HG03045 (cell line): ENCODE data around the gene LNX1.

Experiments used
- ATAC-seq: cut with Tn5 transposase; IDR thresholded peaks from one replicate; pipeline ENCODE4 v1.9.1; 2021; ENCODE audit warnings: mild to moderate bottlenecking, moderate library complexity; ENCODE audit not compliant: unreplicated experiment

Gene LNX1

DNA sequence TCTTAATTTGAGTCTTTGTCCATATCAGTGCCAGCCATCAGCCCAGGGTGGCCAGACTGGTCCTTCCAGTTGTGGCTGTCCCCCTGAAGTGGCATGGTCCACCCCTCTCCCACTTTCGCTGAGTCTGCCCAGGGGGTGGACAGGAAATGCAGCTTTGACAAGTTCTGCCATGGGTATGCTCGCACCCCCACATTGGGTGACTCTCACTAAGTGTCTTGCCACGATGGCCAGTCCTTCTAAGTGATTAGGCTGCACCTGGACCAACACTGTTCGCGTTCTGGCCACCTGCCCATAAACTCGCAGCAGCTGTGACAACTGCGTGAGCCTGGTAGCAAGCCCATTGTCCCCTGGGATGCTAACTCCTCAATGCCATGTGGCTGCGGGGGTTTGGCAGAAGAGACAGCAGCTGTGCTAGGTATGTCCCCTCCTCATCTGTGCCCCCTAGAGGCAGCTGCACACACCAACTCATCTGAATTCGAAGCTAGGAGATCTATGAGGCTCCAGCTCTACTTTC, 10.0 kb upstream of the LNX1 start:
- ATAC-seq = peak; percentile 52

DNA sequence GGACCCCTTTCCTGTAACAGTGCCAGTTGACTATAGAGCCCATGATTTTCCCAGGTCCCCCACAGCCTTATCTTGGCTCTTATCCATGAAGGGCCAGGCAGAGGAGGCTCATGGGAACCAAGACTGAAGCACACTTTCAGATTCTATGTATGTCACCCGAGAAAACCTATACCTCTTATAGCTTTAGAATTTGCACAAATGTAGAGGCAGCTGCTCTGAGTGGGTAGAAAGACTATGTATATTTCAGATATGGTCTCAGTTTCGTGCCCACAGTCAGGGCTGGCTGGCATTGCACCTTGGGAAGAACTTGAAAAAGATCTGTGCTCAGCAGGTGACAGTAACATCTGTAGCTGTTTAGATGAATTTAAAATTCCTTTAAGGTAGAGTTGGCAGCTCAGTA, 8.3 kb upstream of the LNX1 start:
- ATAC-seq = peak; percentile 58

DNA sequence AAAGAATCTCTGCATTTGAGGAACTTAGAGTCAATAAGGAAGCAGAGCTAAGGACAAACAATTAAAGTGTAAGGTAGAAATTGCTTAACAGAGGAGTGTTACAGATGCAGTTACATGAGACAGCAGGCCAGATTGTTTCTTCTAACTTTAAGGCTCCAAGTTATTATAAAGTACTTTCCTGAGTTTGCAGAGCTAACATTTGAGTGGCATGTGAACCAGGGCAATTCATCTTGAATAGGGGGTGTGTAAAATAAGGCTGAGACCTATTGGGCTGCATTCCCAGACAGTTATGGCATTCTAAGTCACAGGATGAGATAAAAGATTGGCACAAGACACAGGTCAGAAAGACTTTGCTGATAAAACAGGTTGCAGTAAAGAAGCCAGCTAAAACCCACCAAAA, 7.6 kb upstream of the LNX1 start:
- ATAC-seq = no peak

DNA sequence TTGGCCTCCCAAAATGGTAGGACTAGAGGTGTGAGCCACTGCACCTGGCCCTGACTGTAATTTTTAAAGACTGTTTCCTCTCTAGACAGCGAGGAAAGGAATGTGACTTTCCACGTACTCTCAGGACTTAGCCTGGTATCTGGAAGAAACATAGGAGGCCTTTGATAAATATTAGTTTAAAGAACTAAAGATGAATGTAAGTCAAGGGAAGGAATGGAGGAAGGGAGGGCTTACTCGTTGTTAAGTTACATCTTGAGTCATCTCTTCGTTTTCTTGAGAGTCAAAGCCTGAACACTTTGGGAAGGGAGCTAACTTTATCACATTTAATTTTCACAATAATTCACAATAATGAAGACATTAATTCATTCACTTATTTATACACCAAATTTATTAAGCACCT, 7.2 kb upstream of the LNX1 start:
- no peak for ATAC-seq

DNA sequence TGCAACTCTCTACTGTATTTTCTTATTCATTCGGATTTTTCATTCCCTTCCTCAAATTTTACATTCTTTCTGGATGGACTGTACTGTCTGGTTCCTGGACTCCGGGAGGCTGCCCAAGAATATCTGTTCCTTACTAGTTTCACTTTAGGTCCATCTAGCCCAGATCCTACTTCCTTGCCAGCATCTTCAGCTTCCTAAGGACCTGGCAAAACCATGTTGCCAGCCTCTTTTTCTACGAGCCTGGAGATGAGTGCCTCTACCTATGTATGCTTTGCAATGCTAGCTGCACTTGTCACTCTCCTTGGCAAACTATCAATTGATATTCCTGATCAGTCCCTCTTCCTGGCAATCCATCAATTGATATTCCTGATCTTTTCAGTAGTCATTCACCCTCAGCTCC, 5.6 kb upstream of the LNX1 start:
- no peak for ATAC-seq

DNA sequence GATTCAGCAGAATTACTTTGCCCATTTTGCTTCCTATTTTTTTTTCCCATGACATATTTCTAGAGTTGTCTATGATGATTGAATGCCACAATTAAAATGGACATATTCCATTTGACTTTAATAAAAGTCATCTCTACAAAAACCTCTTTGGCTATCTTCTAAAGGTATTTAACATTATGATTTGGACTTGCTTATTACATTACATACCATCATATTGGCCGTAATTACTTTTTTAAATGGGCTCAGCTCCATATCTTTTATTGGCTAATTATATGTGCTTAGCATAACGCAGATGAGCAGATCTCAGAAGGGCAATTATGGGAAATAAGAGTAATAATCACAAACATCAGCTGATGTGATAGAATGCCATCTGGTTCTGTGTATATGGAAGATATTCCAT, 4.5 kb upstream of the LNX1 start:
- no peak for ATAC-seq

DNA sequence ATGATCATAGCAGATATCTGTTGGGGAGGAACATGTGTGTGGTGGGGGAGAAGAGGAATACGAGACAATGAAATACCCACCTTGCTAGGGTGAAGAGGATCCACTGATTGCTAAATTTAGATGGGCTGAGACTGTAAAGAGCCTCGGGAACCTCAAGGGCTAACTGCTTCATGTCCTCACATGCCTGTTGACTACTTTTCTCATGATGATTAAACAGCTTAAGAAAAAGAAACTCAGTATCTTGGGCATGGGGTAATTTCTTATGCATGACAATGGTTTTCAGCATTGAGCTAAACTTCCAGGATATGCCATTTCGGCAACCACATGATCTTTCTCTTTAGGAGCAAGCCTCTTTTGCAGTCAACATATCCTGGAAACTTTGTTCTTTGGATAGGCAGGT, 3.9 kb upstream of the LNX1 start:
- ATAC-seq = no peak

DNA sequence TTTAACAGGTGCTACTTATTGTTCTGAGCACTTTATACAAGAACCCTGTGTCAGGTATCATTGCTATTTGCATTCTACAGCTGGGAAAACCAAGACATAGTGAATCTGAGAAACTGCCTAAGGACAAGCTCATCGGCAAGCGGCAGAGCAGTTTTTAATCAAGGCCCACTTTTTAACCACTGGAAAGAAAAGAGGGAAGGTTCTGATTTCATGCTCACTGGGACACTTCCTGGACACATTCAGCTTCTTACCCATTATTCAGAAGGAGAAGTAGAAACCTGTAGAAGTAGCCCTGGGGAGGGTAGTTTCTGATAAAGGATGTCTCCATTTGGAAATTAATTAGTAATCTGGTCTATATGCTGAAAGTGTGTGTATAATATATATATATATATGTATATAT, 2.5 kb upstream of the LNX1 start:
- ATAC-seq = no peak

DNA sequence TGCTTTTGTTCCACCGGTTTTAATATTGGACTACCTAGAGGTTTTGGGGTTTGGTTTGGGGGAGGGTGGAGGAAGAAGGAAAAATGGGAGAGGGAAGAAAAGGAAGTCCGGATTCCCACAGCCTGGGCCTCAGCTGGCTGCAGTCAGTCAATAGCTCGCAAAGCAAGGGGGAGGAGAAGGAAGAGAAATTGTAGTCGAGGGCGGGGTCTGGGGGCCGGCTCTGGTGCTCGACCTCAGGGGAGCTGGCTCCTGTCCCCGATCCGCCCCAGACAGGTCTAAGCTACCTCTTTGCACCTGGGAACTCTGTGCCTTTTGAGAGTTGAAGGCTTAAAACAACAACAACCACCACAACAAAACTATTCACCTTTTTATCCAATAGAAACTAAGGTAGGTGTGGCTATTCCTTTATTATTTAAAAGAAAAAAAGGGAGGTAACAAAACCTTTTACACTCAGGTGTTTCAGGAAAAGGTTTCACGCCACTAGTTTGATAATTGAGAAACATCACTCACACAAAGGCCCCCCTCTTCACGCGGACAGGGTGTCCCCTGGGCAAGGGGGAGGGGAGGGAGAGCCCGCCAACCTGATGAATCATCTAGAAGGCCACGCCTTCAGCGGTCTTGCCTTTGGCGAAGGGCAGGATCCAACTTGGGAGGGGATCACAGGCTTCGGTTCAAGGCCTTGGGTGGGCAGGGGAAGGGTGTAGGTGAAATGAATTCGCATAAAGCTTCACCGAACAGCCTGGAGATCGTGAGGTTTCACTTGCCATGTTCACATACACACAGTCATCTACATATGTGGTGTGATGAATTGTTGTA, 1.6 kb upstream of the LNX1 start:
- ATAC-seq = no peak

DNA sequence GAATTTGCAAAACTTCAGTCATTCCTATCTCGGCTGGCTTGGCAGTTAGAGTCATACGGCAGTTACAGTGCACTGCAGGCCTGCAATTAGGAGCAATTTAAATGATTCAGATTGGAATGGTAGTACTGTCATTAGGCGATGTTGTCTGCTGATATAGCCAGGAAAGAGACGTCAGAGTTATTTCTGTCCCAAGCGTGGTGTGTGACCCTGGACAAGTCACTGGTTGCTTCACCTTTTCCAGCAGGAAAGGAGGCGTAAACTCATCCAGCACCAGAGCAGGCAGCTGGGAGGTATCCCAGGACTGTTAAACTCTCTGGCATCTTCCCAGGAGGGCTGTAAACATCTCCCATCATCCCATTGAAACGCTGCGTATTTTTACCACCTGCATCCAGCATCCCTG, 836 bp upstream of the LNX1 start:
- no peak for ATAC-seq

DNA sequence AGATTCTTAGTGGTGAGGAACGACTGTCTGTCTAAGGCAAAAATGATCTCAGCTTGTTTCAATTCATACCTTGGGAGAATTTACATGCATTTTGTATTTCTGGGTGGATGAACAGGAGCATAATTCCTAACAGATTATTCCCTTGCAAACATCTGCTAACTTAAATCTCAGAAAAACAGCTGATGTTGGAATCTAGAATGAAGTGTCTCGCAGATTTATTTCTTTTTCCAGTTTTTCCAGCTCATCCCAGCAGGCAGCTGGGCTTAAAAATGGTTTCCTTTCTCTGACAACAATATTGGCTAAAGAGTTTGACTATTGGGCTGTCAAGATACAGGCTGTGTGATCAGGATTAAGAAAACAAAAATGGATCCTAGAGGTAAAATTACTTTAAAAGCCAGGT, 1.1 kb downstream of the LNX1 start:
- no peak for ATAC-seq

DNA sequence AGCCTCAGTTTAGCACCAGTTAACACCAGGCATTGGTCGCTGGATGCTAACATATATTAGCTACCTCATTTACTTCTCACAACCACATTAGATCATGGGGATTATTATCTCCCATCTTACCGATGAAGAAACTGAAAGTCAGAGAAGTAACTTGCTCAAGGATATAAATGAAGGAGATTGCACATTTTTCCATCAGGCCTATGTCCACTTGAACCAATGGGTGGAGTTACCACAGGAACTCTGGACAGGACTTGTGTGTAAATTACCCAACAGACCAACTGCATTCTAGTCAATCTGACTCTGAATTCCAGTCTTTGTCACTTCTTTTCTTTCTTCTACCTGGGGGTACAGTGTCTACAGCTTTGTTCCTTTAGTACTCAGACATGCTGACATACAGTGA, 1.8 kb downstream of the LNX1 start:
- no peak for ATAC-seq

DNA sequence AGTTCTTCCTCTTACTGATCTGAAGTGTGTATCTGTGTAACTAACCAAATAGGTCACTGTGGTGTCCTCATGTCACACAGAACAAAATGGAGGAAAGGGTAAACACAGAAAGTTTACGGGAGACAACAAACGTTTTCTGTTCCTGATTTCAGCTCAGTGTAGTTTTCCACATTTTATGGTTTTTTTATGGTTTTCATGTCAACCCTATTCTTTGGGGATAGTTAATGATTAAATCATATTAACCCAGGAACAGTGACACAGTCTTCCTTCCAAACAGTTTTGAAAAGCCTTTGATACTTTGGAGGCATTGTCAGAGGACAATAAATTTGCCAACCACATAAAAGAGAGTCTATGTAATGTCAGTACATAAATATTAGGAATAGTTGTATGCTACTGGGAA, 4.2 kb downstream of the LNX1 start:
- no peak for ATAC-seq

DNA sequence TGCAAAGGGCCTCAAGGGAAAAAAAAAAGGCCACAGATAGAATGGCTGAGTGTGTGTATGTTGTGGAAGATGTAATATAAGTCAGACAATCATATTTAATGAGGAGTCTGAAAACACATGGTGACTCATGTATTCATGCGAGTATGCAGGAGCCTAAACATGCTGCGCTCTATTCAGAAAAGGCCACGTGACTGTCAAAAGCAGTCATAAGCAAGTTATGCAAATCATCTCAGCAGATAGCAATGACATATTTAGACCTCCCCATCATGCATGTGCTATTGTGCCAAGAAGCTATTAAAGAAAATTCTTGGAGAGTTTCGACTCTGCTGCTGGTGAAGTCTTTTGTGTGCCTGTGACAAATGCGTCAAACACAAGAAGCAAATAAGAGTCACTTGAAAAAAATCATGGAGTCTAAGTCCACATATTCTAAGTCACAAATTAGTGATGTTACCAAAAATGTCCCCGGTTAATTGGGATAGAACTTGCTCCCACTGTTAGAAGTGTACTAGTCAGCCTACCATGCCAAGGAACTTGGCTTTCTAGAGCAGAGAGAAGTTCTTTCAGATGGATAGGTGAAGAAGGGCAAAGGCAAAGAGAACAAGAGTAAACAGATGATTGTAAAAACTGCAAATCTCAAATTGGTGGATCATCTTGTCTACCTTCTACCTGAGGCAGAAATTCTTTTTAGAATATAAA, 5.0 kb downstream of the LNX1 start:
- no peak for ATAC-seq

DNA sequence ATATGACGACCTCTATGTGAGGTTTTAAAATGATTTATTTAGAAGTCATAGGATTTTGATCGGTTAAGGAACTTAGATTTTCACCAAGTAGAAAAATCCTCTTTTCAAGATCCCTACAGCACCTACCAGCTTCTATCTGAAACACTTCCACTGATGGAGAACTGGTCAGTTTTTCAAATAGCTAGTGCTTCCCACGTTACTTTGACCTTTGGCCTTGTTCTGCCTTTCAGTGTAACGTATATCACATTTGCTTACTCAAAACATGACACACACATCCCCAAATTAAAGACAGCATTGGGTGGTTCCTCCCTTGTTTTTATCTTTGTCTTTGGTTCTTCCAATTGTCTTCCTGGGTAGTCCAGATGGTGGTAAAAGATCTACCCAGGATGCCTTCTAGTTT, 6.6 kb downstream of the LNX1 start:
- no peak for ATAC-seq

DNA sequence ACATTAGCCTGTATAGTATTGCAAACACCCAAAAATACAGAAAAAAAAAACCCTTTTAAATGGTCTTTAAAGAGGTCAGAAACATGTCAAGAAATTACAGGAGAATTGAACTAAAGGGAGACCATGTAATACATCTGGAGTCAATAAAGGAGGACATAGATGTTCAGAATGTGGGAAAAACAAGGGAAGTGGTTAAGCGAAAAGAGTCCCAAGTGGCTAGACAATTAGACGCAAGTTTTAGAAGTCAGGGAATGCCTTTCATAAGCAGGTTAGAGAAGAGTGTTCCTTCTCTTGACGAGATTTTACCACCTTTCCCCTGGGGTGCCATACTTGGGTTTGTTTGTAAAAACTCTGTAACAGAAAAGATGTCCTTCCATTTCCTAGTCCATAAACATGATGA, 7.8 kb downstream of the LNX1 start:
- no peak for ATAC-seq

DNA sequence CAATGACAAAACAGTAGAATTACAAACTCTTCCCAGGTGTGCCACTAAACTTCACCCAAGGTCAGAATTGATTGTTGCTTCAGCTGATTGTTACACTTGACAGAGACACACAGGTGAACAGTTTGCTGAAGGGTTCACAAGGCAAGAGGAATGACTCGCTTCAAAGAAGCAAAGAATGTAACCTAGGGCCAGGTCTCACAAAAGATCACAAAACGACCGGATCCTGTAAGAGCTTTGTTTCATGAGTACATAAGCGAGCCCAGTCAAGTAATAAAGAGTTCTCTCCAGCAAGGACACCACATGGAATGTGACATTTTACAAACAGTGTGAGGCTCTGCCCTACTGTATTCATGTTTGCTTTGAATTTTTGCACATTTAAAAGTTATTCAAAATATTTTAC, 9.1 kb downstream of the LNX1 start:
- no peak for ATAC-seq

DNA sequence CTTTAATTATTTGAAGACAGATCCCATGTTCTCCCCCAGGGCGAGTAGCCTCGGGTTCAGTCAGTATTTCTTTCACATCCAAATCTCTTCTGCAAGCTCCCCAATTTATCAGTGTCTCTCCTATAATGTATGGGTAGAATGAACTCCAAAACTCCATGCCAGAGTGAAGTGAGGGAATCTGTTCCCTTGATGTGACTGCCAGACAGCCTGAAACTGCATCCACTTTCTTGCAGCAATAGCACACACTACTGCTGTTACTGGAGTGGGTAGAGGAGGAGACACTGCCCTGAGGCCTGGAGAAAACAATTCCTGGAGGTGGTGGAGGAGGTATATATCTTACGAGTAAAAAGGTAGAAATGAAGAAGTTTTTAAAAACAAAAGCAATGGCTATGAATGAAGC, 11.0 kb downstream of the LNX1 start:
- no peak for ATAC-seq

DNA sequence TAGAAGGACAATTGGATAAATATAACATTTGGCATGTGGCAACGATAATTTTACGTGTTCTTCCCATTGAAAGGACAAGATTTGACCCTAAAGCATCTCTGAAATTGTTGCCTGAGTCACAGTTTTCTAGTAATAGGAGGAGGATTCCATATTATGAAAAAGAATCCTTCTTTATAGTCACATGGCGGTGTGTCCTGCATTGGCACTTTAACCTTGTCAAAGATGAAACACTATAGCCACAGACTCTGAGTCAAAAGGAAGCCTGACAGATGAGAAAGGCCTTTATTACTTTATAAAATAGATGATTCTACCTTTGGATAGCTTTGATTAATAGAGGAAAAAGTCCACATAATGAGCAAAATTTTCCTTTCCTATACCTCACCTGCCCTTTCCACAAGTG, 11.5 kb downstream of the LNX1 start:
- no peak for ATAC-seq

DNA sequence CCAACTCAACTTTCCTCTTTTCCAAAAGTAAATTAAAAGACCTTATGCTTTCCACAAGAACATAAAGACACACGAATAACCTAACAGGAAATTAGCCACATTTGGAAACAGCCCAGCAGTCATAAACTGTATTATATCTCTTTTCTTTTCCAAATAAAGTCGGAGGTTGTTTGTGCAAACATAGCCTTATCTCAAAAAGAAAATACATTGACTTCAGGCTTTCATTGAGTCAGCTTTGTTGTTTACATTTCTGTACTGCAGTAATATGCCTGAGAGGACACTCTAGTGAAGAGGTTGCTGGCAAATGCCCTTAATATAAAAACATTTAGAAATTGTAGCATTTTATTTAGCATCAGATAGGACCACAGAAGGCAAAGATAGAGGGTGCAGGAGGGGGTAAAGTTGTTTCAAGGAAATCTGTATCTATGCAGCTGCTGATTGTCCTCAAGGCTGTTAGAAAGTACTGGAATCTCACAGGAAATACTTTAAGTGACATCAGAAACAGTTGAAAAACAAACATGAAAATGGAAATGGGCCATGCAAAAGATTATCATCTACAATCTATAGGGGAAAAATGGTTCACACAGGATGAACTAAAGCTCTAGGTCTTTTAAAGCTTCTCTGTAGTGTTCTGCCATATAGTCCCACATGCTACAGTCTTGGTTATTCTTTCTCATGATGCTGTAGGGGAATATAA, 14.5 kb downstream of the LNX1 start:
- no peak for ATAC-seq

DNA sequence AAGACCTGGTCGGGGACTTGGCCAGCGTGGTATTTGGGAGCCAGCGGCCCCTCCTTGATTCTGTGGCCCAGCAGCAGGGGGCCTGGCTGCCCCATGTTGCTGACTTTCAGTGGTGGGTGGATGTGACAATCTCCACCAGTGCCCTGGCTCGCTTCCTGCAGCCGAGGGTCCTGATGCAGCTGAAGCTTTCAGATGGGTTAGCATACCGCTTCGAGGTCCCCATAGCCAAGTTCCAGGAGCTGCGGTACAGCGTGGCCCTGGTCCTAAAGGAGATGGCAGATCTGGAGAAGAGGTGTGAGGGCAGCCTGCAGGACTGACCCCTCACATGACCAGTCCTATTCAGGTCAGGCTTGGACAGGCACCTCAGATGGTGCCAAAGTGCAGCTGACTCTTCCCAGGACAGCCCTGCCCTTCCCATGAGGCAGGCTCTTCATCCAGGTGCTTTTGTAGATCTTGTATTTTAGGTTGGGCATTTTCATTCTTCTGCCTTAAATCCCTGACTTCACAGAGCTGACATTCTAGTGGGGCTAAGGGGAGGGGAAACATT, 15.1 kb downstream of the LNX1 start:
- ATAC-seq = no peak

DNA sequence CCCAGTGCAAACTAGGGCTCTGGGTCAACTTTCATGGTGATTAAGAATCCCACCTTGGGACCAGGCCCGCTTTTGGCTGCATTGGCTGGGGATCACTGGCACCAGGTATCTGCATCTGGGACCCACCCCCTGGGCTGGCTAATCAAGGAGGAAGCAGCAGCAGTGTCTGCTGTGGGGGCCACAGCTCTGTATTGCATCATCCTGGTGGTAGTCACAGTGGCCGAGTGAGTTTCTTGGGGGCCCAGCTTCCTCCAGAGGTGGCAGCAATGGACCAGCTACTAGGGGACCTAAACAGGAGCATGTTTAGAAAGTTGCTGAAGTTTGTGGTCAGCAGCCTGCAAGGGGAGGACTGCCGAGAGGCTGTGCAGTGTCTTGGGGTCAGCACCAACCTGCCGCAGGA, 15.7 kb downstream of the LNX1 start:
- ATAC-seq = no peak
